ENCODE data around the gene RPS4Y1.

The RPS4Y1 gene

GRCh38 chrY:2907356-2907755, 66.0 kb downstream of the RPS4Y1 start:
- no peak for TF ChIP-seq CTCF (conservative IDR thresholded peaks at IDR 0.05; ENCODE audit: low read length)
- DNase-seq (ENCODE audit: low read depth): peak; percentile 95
- no peak overlapping the region for H3K4me3 ChIP-seq (ENCODE audit: low read length)

DNA sequence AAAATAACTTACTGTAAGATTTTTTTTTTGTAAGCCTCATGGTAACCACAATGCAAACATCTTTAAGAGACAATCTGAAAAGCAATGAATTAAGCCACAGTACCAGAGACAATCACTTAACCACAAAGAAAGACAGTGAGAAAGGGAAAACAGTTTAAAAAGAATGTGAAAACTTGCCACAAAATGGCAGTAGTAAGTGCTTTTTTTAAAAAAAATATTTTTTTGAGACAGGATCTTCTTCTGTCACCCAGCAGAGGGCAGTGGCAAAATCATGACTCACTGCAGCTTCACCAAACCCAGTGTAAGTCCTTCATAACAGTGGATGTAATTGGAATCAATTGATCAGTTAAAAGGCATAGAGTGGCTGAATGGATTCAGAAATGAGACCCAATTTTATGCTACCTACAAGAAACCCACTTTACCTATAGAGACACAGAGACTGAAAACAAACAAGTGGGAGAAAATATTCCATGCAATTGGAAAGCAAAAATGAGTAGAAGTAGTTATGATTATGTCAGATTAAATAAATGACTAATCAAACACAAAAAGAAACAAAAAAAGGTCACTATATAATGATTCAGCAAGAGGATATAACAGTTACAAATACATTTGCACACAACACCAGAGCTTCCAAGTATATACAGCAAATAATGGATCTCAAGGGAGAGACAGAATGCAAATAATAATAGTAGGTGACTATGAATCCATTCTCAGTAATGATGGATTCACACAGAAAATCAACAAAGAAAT, 71.8 kb downstream of the RPS4Y1 start:
- TF ChIP-seq CTCF (conservative IDR thresholded peaks at IDR 0.05; ENCODE audit: low read length): peak; percentile 61
- no peak overlapping the region for H3K4me3 ChIP-seq (ENCODE audit: low read length)
- DNase-seq (ENCODE audit: low read depth): peak; percentile 72
